ENCODE measurements around the gene CLDN2.
A peak's percentile ranks its signal among the peaks of the same experiment; 100 is the strongest.
"Not testable (repeated sequence)": the region's sequence is repeated elsewhere in the genome, so short reads cannot be mapped to it uniquely, and the experiment has no call there.

CLDN2 gene

GRCh38 chrX:106919932-106920452, at the start of gene CLDN2:
Gene CLDN2 (plus strand): TSS chrX:106920402. CDS start chrX:106928229, 7,827 bp downstream.
- DNase-seq, result no peak

GRCh38 chrX:106872796-106873195, 47.4 kb upstream of the CLDN2 start:
- DNase-seq, result not testable (repeated sequence)

- no peak for DNase-seq
Observed at GRCh38 chrX:106874075-106874474, 46.1 kb upstream of the CLDN2 start.

- no peak for DNase-seq
Observed at GRCh38 chrX:106875151-106875550, 45.1 kb upstream of the CLDN2 start.

- no peak for DNase-seq
Observed at GRCh38 chrX:106889468-106889867, 30.7 kb upstream of the CLDN2 start.

GRCh38 chrX:106891762-106892460, 28.3 kb upstream of the CLDN2 start:
- no peak for DNase-seq

GRCh38 chrX:106894392-106894909, 25.8 kb upstream of the CLDN2 start:
- DNase-seq, result peak; percentile 54

GRCh38 chrX:106894978-106895452, 25.2 kb upstream of the CLDN2 start:
- no peak for DNase-seq

- no peak for DNase-seq
Observed at GRCh38 chrX:106897259-106897658, 22.9 kb upstream of the CLDN2 start.

- DNase-seq, result no peak
Observed at GRCh38 chrX:106898462-106898861, 21.7 kb upstream of the CLDN2 start.

- DNase-seq, result no peak
Observed at GRCh38 chrX:106899276-106899675, 20.9 kb upstream of the CLDN2 start.

GRCh38 chrX:106899841-106900240, 20.4 kb upstream of the CLDN2 start:
- DNase-seq, result no peak

GRCh38 chrX:106901341-106901740, 18.9 kb upstream of the CLDN2 start:
- DNase-seq, result no peak

GRCh38 chrX:106901781-106902219, 18.4 kb upstream of the CLDN2 start:
- DNase-seq, result no peak

- no peak for DNase-seq
Observed at GRCh38 chrX:106902684-106903083, 17.5 kb upstream of the CLDN2 start.

- no peak for DNase-seq
Observed at GRCh38 chrX:106903291-106903824, 16.8 kb upstream of the CLDN2 start, which contains the start of gene RIPPLY1. Gene RIPPLY1 (minus strand): TSS chrX:106903341. CDS start chrX:106903287, 54 bp downstream.

GRCh38 chrX:106903856-106904528, 16.2 kb upstream of the CLDN2 start:
- DNase-seq, result no peak

- DNase-seq, result no peak
Observed at GRCh38 chrX:106905064-106905708, 15.0 kb upstream of the CLDN2 start.

GRCh38 chrX:106906361-106906760, 13.8 kb upstream of the CLDN2 start:
- no peak for DNase-seq

GRCh38 chrX:106912864-106913263, 7.3 kb upstream of the CLDN2 start:
- no peak for DNase-seq

GRCh38 chrX:106917830-106918500, 2.2 kb upstream of the CLDN2 start:
- no peak for DNase-seq

- no peak for DNase-seq
Observed at GRCh38 chrX:106921637-106922036, 1.4 kb downstream of the CLDN2 start.

Measured in stimulated activated CD8-positive, alpha-beta memory T cell treated with anti-CD3 and anti-CD28 coated beads, Interleukin-4, amount 100 ng/mL, for 48 hours (primary cell).